Measurements from ENCODE around the gene CSNK1E. TPM values are rescaled to one million over a fixed set of nuclear protein-coding genes. Genes with fewer than 3 reads are reported as not detected.

CSNK1E gene
- total RNA-seq, 1 experiment from 2014 or later, result 99.4 TPM

DNA sequence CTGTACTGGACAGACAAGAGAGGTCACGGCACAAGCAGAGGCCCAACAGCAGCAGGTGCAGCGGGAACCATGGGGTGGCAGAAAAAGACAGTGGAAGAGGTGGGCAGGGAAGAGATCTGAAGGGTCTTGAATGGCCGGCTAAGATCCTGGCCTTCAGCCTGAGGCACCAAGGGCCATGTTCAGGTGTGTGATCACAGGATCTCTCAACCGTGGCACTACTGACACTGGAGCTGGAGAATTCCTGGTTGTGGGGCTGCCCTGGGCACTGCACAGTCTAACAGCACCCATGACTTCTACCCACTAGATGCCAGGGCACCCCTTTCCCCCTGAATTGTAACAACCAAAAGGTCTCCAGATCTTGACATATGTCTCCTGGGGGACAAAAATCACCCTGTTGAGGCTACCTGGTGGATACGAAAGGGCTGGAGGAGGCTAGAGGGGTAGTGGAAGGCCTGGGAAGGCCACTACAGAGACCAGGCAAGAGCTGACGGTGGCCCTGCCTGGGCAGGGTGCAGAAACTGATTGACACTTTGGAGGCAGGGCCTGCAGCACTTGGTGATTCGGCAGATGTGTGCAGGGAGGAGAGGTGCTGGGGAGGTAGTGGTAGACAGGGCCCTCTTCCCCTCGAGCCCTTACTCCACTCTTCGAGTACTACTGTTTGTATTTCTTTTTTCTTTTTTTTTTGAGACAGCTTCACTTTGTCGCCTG lies 8.3 kb downstream of the CSNK1E start:
- no peak for DNase-seq (ENCODE audit: low read depth)

DNA sequence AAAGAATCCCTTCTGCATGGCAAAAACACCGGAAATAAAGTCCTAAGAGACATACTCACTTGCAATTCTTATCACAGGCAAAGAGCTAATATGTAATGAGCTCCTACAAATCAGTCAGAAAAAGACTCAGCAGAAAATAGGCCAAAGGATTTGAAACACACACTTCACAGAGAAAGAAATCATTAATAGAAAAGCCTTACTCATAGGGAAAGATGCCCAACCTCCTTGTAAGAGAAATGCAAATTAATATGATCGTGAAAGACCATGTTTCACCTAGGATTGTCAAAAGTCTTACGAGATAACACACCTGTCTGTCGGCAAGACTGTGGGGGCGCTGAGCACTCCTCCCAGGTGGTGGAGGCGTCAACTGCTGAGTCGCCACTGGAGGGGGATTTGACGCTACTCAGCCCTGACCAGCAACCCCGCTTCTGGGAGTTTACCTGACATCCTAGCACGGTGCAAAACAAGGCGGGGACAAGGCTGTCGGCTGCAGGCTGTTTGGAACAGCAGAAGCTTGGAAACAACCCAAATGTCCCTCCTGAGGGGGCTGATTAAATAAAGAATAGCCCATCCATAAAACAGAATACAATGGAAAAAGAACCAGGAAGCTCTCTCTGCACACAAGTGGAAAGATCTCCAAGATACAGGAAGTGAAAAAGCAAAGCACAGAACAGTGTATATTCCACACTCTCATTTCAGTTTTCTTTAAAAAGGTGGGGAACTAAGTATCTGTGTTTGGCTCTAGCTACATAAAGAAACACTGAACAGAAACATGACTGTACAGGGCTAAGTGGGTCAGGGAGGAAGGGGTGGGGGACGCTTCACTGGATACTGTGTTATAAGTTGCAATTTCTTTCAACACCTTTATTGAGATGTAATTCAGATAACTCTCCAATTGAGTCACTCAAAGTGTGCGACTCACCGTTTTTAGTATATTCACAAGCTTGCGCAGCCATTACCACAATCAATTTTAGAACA lies 11.5 kb downstream of the CSNK1E start:
- DNase-seq (ENCODE audit: low read depth), result no peak

DNA sequence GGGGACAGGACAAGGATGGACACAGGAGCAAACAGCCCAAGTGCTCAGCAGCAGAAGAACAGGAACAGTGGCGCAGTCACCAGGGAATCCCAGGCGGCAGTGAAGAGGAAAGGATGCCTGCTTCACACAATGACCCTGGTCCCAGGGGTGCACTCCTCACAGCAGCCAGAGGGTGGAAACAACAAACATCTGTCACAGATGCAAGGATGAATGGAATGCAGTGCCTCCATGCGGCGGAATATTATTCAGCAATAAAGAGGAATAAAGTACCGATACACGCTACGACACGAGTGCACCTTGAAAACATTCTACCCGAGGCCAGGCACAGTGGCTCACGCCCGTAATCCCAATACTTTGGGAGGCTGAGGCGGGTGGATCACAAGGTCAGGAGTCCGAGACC lies 12.7 kb downstream of the CSNK1E start:
- DNase-seq (ENCODE audit: low read depth), result no peak

DNA sequence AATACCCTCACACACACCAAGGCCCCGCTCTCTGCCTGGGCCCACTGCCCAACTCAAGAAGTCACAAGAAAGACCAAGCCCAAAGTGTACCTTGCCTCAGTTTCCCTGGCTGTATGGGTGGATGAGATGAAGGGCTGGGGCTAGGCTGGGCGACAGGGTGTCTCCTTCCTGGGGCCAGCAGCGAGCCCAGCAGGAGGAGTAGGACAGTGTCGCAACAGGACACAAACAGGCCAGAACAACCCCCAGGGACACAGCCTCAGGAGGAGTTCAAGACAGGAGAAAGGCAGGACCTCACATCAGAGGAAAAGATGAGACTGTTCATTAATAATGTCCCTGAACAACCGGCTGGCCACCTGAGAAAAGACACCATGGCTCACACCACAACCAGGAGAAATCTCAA lies 13.3 kb downstream of the CSNK1E start:
- DNase-seq (ENCODE audit: low read depth), result no peak

DNA sequence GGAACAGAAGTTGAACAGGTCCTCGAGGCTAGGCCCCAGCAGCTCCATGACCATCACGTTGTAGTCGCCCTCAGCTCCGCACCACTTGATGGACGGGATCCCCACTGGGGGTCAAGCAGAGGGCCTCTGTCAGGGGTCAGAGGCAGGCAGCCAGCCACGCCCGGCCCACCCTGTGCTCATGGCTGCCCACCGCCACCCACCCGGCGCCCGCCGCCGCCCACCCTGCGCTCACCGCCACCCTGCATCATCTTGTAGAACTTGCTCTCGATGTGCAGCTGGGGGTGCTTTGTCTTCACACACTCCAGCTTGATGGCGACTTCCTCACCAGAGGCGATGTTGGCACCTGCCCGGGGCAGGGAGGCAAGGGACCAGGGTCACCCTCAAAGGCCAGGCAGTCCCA lies 14.3 kb downstream of the CSNK1E start:
- DNase-seq (ENCODE audit: low read depth), result no peak

- no peak for DNase-seq (ENCODE audit: low read depth)
Measured at GRCh38 chr22:38300946-38301345, 16.3 kb downstream of the CSNK1E start.

DNA sequence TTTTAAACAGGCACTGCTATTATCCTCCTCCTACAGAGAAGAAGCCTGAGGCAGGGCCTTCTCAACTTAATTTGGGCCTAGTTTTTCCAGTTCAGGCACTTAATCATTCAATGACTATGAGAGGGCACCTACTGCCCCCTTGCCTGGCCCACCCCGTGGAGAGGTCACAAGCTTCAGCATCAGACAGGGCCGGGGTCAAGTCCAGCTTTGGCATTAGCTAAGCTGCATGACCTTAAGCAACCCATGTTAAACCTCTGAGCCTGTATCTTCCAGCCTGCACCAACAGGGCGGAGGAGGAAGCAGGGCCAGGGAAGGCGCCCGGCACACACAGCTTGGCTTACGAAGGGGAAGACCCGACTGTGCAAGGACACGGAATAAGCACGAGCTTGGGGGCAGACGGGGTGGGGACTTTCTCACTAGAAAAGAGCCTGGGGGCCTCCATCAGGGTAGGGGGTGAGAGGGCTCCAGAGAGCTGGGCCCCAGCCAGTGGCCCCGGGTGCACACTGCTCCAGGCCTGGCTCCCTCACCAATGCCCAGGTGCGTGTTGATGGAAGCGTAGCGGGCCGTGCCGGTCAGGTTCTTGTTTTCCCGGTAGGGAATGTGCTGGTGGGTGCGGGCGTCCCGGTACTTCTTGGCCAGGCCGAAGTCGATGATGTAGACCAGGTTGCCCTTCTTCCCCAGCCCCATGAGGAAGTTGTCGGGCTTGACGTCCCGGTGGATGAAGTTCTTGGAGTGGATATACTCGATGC lies 16.9 kb downstream of the CSNK1E start:
- no peak for DNase-seq (ENCODE audit: low read depth)

DNA sequence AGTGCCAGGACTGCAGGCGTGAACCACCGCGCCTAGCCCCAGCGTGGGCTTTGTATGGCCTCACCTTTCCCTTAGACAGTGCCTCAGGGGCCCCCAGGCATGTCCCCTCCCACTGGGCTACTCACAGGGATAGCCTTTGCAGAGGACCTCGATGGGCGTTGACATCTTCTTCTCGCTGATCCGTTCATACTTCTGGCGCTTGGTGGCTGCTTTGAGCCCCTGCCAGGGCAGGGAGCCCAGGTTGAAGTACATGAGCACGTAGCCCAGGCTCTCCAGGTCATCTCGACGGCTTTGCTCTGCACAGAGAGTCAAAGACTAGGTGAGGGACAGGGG lies 17.5 kb downstream of the CSNK1E start:
- DNase-seq (ENCODE audit: low read depth), result no peak

DNA sequence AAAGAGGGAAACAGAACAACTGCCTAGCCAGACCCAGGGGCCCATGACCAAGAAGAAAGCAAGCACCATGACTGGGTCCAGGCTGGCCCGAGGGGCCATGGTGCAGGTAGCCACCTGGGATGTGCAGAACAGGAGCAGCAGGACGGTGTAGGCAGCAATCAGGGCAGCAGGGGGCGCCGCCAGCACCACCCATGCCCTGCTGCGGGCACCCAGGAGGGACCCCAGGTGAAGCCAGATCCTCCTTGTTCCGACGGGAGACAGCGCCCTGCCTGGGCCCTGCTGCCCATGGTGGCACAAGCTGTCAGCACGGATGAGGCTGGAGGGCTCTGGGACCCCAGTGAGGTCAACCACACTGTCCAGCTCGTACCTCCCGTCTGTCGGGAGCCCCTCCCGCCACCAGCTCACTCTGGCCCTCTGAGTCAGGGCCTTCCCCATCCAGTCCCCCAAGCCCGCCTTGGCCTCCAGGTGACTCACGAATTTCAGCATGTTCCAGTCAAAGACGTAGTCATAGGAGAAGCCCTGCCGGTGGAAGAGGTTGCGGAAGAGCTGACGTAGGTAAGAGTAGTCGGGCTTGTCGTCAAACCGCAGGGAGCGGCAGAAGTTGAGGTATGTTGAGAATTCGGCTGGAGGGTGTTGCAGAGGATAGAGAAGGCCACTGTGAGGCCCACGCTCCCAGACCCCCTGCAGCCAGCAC lies 18.8 kb downstream of the CSNK1E start:
- peak; percentile 75 for DNase-seq (ENCODE audit: low read depth)

DNA sequence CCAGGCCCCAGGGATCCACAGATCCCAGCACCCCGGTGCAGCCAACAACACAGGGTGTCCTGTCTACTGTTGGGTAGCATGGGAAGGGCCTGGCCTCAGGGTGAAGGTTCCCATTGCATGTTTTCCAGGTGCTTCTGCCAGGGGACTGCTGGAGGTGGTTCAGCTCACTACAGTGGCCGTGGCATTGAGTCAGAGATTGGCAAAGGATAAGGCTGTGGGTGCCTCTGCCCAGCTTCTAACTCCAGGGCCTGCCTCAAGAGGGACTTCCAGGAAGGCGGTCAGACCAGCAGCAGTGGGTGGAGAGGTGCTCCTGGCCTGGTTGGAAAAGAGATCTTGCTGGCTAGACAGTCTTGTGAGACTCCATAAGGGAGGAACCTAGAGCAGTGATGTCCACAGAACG lies 20.9 kb downstream of the CSNK1E start:
- DNase-seq (ENCODE audit: low read depth), result peak; percentile 35

- DNase-seq (ENCODE audit: low read depth), result no peak
Measured at GRCh38 chr22:38295863-38296262, 21.4 kb downstream of the CSNK1E start.

- no peak for DNase-seq (ENCODE audit: low read depth)
Measured at GRCh38 chr22:38295339-38295738, 21.9 kb downstream of the CSNK1E start.

GRCh38 chr22:38294193-38294592 lies 23.0 kb downstream of the CSNK1E start:
- DNase-seq (ENCODE audit: low read depth), result no peak

DNA sequence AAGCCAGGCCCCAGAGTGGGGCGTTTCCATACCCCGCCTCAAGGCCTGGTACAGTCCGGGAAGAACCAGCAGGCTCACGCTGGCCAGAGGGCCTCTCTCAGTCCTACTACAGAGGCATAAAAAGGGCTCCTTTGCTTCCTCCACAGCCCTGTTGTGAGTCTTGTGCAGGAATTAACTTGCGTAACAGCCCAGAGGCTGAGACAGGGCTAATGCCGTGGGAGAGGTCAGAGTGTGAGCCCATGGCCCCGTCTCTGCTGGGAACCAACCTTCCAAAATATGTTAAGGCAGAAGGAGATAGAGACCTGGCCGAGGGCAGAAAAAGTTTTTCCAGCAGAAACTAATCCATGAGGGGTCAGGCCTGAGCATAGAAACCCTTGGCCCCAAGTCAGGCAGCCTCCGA lies 24.5 kb downstream of the CSNK1E start:
- no peak for DNase-seq (ENCODE audit: low read depth)

DNA sequence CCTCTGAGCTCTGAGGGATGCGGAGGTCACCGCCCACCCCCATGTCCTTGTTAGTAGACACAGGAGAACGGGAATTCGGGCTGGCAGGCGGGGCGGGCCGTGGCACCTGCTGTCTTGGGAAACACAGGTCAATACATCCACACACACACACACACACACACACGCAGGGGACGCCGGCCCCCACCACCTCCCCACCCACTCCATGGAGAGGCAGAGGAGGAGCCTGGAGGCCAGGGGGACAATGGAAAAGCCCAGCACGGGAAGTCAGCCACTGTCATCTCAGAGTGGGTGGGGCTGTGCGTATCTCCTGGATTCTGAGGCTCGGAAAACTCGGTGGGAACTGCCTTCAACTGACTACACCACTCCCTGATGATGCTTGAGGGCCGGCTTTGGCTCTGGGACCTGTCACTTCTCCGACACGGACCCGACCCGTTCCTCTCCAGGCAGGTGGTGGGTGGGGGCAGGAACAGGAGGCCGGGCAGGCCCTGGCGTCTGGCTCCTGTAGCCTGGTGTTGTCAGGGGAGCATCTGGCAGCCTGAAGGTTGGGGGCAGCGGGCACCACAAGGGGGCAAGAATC lies 25.9 kb downstream of the CSNK1E start:
- no peak for DNase-seq (ENCODE audit: low read depth)

DNA sequence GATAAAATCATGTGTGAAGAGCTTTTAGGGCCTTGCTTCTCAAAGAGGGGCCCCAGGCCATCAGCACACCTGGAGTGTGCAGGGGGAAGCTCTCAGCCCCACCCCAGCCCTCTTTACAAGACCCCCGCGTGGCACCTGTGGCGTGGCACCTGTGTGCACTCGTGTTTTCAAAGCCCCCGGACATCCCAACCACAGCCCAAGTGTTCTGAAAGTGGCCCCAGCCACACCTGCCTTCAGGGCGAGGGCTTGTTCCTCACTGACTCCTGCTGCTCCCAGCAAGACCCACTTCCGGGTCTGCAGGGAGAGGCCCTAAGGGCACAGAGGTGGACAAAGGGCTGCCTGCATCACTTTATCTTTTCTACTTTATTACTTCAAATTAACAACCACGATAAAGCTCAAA lies 26.9 kb downstream of the CSNK1E start:
- no peak for DNase-seq (ENCODE audit: low read depth)

GRCh38 chr22:38289583-38290082 lies 27.6 kb downstream of the CSNK1E start:
- DNase-seq (ENCODE audit: low read depth), result peak; percentile 24

GRCh38 chr22:38286915-38287669 lies 30.1 kb downstream of the CSNK1E start:
- DNase-seq (ENCODE audit: low read depth), result no peak

GRCh38 chr22:38285018-38285417 lies 32.2 kb downstream of the CSNK1E start:
- DNase-seq (ENCODE audit: low read depth), result no peak

DNA sequence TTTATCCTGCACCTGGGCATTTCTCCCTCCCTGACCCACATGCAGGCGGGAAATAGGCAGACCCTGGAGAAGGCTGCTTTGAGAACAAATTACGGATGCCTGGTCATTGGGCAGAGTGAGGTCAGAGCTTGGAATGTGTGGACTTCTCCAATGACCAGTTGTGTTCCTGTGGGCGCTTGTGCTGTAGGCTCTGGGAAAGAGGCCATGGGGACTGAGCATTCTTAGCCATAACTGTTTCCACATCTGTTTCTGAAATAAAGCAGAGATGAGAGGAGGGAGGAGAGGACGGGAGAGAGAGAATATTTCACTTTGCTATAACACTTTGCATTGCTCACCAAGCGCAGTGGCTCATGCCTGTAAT lies 33.2 kb downstream of the CSNK1E start:
- DNase-seq (ENCODE audit: low read depth), result peak; percentile 35

DNA sequence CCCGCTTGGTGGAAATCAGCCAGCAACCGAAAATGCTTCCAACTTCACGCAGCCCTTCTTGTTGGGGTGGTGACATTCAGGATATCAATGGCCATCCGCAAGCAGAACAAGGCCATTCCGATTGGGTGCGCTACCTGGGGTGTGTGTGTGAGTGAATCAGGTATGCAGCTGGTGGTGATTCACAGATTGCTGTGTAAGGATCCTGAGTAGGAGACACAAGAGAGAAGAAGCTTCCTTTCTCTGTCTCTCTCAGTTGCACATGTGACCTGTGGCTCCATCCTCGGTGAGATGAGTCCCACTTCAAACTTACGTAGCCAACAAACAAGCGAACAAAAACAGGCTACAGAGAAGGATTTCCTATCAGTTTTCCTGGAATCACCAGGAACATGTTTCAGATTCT lies 34.8 kb downstream of the CSNK1E start:
- DNase-seq (ENCODE audit: low read depth), result no peak

Data from M059J (cell line).